HG02884 (cell line): Measurements from ENCODE around the gene LYST.

Experiments
- ATAC-seq: cut with Tn5 transposase; IDR thresholded peaks from one replicate; pipeline ENCODE4 v1.9.1; 2021; ENCODE audit warnings: mild to moderate bottlenecking, moderate library complexity; ENCODE audit not compliant: unreplicated experiment

The LYST gene

DNA sequence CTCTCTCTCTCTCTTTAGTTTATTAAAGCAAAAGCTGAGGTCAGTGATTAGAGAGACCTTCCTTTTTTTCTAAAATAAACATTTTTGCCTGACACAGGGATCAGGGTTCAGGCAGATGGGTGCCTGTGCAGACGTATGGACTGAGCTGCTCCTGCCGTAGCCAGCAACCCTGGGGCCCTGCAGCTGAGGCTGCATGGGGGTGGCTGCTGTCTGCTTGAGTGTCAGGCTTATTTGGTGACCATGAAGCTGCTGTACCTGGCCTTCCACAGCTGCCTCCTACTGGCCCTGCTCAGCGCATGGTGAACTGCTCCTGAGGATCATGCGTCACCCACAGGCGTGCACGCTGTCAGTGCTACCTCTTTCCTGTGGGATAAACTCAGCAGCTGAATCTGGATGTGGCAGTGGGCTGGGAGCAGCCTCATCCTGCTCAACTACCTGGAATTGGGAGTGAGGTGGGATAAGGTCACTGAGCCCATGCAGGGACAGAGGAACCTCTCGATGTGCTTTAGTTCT lies 252.2 kb downstream of the LYST start:
- no peak for ATAC-seq

- no peak for ATAC-seq
These were observed 253.1 kb downstream of the LYST start for GRCh38 chr1:235613602-235614001.

DNA sequence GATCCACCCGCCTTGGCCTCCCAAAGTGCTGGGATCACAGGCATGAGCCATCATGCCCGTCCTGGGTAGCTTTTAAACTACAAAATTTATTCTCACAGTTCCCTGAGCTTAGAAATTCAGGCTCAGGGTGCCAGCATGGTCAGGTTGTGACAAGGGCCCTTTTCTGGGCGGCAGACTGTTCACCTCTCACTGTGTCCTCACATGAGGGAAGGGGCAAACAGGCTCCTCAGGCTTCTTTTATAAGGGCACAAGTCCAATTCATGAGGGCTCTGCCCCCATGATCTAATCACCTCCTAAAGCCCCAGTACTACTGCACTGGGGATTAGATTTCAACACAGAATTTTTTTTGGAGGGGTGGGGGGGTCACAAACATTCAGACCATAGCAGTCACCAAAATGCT lies 253.9 kb downstream of the LYST start:
- ATAC-seq, result no peak
